IPS DF 19.7 (cell line): ENCODE results near the gene KDM6B.
"Not testable (repeated sequence)": the region's sequence is repeated elsewhere in the genome, so short reads cannot be mapped to it uniquely, and the experiment has no call there.

Source experiments
- DNase-seq: peaks from one replicate; pipeline ENCODE4 v3.0.0-alpha.2; 2013; ENCODE audit warnings: low read depth, low spot score

Gene KDM6B

GRCh38 chr17:7852262-7852670 lies 18.2 kb downstream of the KDM6B start:
- DNase-seq, result no peak

GRCh38 chr17:7852919-7853690 lies 19.1 kb downstream of the KDM6B start:
- DNase-seq, result no peak

- DNase-seq, result no peak
Measured at GRCh38 chr17:7853691-7854038, 19.6 kb downstream of the KDM6B start.

GRCh38 chr17:7854078-7854777 lies 20.2 kb downstream of the KDM6B start:
- no peak for DNase-seq

GRCh38 chr17:7854851-7855659 lies 21.0 kb downstream of the KDM6B start, which contains the start of gene TMEM88:
Gene TMEM88 (plus strand): TSS chr17:7855066. CDS start chr17:7855075, 9 bp downstream.
- DNase-seq, result no peak

GRCh38 chr17:7855660-7856010 lies 21.6 kb downstream of the KDM6B start:
- no peak for DNase-seq

- DNase-seq, result no peak
Measured at GRCh38 chr17:7856011-7856810, 22.2 kb downstream of the KDM6B start.

- peak; percentile 99 for DNase-seq
Measured at GRCh38 chr17:7856811-7857712, 23.0 kb downstream of the KDM6B start, which contains the start of gene NAA38. Gene NAA38 (minus strand): TSS chr17:7857559. CDS start chr17:7857463, 96 bp downstream.

GRCh38 chr17:7857713-7858521 lies 23.9 kb downstream of the KDM6B start, which contains the start of gene CYB5D1:
Gene CYB5D1 (plus strand): TSS chr17:7858003. CDS start chr17:7858135, 132 bp downstream.
- DNase-seq, result no peak

GRCh38 chr17:7858522-7858810 lies 24.4 kb downstream of the KDM6B start:
- DNase-seq, result no peak

GRCh38 chr17:7859028-7859427 lies 25.0 kb downstream of the KDM6B start:
- no peak for DNase-seq

- no peak for DNase-seq
Measured at GRCh38 chr17:7862692-7863437, 28.8 kb downstream of the KDM6B start.

GRCh38 chr17:7864384-7864783 lies 30.4 kb downstream of the KDM6B start:
- not testable (repeated sequence) for DNase-seq

- DNase-seq, result no peak
Measured at GRCh38 chr17:7864995-7865650, 31.1 kb downstream of the KDM6B start.

- no peak for DNase-seq
Measured at GRCh38 chr17:7867881-7868329, 33.9 kb downstream of the KDM6B start.

- no peak for DNase-seq
Measured at GRCh38 chr17:7873051-7873450, 39.0 kb downstream of the KDM6B start.

- DNase-seq, result no peak
Measured at GRCh38 chr17:7875804-7876370, 41.9 kb downstream of the KDM6B start.

GRCh38 chr17:7878234-7878633 lies 44.2 kb downstream of the KDM6B start:
- DNase-seq, result no peak
